Fibroblast of lung (primary cell): ENCODE data around the gene SORT1.

Source experiments
- CTCF ChIP-seq, 2 donors: IDR thresholded peaks in 1 of 2; conservative IDR thresholded peaks in 1 of 2; 1 replicate in 1 of 2; 2 replicates in 1 of 2; pipeline ENCODE4 v1.5.1; 2011 to 2012; ENCODE audit warnings: low read length in 2 of 2, control low read depth in 1 of 2, inconsistent platforms in 1 of 2, low read depth in 1 of 2, mild to moderate bottlenecking in 1 of 2
- EZH2 ChIP-seq: IDR thresholded peaks from 2 replicates; pipeline ENCODE4 v1.5.1; 2012; ENCODE audit warnings: low read length, control low read depth, mild to moderate bottlenecking; ENCODE audit errors: missing control alignments

- TF ChIP-seq CTCF (conservative IDR thresholded peaks at IDR 0.05 in 1 of 2, IDR thresholded peaks at IDR 0.05 in 1 of 2; ENCODE audit: low read depth in 1 of 2, low read length in 2 of 2) (no peak), EZH2 (no peak)
Measured at GRCh38 chr1:109267743-109268300, 129.9 kb downstream of the SORT1 start.
